ENCODE results near the gene DCAF8L1.
"Not testable (repeated sequence)": the region's sequence is repeated elsewhere in the genome, so short reads cannot be mapped to it uniquely, and the experiment has no call there.

DCAF8L1 gene

DNA sequence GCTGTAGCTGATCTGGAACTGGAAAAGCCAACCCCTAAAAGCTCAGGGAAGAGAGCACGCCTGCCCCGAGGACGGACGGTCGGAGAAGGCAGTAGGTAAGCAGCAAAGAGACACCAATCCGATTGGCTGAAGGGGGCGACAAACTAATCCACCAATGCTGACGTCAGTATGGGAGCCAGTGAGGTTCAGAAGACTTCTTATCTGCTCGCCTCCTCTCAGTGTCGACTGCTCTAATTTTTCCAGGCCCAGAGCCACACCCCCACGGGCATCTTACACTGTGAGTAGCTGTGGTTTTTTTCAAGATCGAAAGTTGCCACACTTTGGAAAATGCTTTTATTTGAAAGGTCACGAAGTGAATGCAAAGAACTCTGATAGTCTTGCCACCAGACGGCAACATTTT is at the start of gene DCAF8L1:
DCAF8L1 (minus strand) TSS at position 101 of the 400 bp plus-strand sequence. CDS start 115 bp downstream, outside the sequence.
- no peak for ATAC-seq (ENCODE audit: low read depth)
- no peaks in the 10 kb centered on the region for H3K27me3 Mint-ChIP-seq

DNA sequence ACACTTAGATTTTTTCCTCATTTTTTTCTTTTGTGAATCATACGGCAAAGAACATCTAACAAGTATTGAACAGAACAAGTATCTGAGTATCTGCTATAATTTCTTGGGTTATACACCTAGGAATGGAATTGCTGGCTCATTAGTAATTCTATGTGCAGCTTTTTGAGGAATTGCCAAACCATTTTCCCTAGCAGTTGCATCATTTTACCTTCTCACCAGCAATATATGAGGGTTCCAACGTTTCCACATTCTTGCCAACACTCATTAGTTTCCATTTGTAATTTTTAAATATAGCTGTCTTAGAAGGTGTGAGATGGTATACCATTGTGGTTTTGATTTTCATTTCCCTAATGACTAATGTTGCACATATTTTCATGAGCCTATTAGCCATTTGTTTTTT is 41.1 kb upstream of the DCAF8L1 start:
- no peak overlapping the region for H3K27ac Mint-ChIP-seq
- H3K36me3 Mint-ChIP-seq: no peaks in the 10 kb centered on the region
- ATAC-seq (ENCODE audit: low read depth) (no peak), DNase-seq (ENCODE audit: low spot score in 2 of 2) (no peak)
- peaks cover 4% of the 10 kb centered on the region for H3K9me3 Mint-ChIP-seq
- H3K4me3 Mint-ChIP-seq: no peak overlapping the region
- H3K4me1 Mint-ChIP-seq: no peaks in the 10 kb centered on the region
- H3K27me3 Mint-ChIP-seq: no peaks in the 10 kb centered on the region

More for the DNA sequence above, at the start of gene DCAF8L1:
- no peak for DNase-seq (ENCODE audit: low spot score in 2 of 2)
- H3K4me1 Mint-ChIP-seq: no peaks in the 10 kb centered on the region
- no peaks in the 10 kb centered on the region for H3K9me3 Mint-ChIP-seq
- no peak within 1 kb of the TSS for H3K27ac Mint-ChIP-seq
- no peak within 1 kb of the TSS for H3K4me3 Mint-ChIP-seq
- H3K36me3 Mint-ChIP-seq: no peaks in the 10 kb centered on the region

DNA sequence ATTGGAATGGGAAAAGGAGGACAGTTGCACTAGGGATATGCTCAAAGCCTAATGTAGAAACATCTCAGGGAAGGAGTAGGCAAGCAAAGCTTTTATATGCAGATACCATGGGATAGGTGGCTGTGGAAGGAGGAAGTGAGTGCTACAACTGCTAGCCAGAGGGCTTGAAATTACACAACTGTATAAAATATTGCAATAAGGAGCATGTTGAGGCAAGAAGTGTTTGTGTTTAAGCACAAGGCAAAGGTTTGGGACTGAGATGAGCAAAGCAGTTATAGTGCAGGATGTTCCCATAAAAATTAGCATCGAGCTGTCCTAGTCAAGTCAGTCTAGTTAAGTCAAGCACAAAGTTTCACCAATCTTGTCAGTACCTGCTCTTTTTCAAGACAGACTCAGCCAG is 35.6 kb upstream of the DCAF8L1 start:
- Mint-ChIP-seq H3K27ac (no peak overlapping the region), H3K27me3 (no peaks in the 10 kb centered on the region), H3K9me3 (no peaks in the 10 kb centered on the region), H3K36me3 (no peaks in the 10 kb centered on the region), H3K4me1 (no peaks in the 10 kb centered on the region), H3K4me3 (no peak overlapping the region)
- no peak for DNase-seq (ENCODE audit: low spot score in 2 of 2)
- ATAC-seq (ENCODE audit: low read depth): no peak

DNA sequence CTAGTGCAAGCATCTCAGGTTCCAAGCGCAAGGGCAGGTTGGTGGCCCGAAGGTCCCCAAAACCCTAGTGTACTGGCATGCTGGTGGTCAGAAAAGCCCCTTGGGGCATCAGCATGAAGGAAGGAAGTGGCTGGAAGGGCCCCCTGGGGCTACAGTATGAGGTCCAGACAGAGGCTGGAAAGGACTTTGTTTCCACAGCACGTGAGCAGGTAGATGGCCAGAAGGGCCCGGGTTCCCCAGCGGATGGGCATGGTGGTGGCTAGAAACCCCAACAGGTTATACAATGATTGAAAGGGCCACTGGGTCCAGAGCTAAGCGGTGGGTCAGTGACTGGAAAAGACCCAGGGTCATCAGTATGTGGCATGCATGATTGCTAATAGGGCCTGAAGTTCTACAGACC is 34.7 kb upstream of the DCAF8L1 start:
- DNase-seq (ENCODE audit: low spot score in 2 of 2) (no peak), ATAC-seq (ENCODE audit: low read depth) (no peak)
- H3K4me1 Mint-ChIP-seq: no peaks in the 10 kb centered on the region
- H3K4me3 Mint-ChIP-seq: no peak overlapping the region
- no peaks in the 10 kb centered on the region for H3K27me3 Mint-ChIP-seq
- H3K9me3 Mint-ChIP-seq: no peaks in the 10 kb centered on the region
- H3K36me3 Mint-ChIP-seq: no peaks in the 10 kb centered on the region
- H3K27ac Mint-ChIP-seq: no peak overlapping the region

DNA sequence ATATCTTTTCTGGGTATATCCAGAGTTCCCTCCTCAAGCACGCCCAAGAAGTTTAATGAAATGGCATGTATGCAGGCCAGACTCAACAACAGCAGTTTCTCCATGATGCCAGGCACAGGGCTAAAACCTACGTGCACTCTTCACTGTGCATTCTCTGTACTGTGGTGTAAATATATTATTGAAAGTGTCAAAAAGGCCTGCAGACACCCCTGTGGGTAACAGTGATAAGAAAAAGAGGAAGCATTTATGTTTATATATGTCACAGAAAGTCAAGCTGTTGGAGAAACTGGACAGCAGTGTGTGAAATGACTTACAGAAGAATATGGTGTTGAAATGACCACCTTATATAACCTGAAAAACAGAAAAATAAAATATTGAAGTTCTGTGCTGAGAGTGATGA is 29.6 kb upstream of the DCAF8L1 start:
- Mint-ChIP-seq H3K4me3 (no peak overlapping the region), H3K9me3 (peaks cover 3% of the 10 kb centered on the region), H3K27ac (no peak overlapping the region), H3K4me1 (no peaks in the 10 kb centered on the region), H3K27me3 (no peaks in the 10 kb centered on the region), H3K36me3 (no peaks in the 10 kb centered on the region)
- DNase-seq (ENCODE audit: low spot score in 2 of 2) (no peak), ATAC-seq (ENCODE audit: low read depth) (no peak)

DNA sequence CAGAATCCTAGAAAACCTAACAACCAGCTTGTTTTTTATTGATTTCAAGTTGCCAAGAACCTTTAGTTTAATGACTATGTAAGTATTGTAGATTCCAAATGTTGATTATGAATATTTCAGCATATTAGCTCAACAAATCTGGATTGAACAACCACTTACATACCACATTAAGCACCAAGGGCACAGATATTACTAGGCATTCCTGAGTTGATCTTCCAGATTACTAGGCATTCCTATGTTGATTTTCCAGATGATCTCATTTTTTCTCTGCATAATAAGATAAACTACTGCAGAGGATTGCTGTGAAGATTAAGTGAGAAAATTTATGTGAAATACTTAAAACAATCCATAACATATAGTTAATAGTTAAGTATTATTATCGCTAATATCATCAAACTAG is 17.4 kb upstream of the DCAF8L1 start:
- DNase-seq (ENCODE audit: low spot score in 2 of 2): no peak
- Mint-ChIP-seq H3K27ac (no peak overlapping the region), H3K4me3 (no peak overlapping the region), H3K36me3 (no peaks in the 10 kb centered on the region), H3K27me3 (no peaks in the 10 kb centered on the region), H3K4me1 (no peaks in the 10 kb centered on the region), H3K9me3 (no peaks in the 10 kb centered on the region)
- ATAC-seq (ENCODE audit: low read depth): no peak

DNA sequence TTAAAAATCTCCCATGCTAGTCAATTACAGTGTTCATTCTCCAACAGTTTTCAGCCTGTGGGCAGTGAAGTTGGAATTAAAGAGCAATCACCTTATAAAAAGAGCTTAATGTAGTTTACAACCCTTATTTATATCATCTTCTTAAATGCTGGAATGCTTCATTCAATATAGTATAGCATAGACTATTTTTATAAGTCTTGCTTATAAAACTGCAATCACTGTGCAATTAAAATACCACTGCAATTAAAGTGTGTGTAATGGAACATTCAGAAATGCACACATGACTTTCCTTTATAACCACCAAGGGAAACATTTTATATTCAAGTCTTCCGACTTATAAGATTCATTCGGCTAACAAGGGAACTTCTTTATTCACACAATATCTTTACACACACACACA is 16.4 kb upstream of the DCAF8L1 start:
- no peak for ATAC-seq (ENCODE audit: low read depth)
- Mint-ChIP-seq H3K4me1 (no peaks in the 10 kb centered on the region), H3K36me3 (no peaks in the 10 kb centered on the region), H3K9me3 (no peaks in the 10 kb centered on the region), H3K27me3 (no peaks in the 10 kb centered on the region), H3K4me3 (no peak overlapping the region), H3K27ac (no peak overlapping the region)
- DNase-seq (ENCODE audit: low spot score in 2 of 2): no peak

DNA sequence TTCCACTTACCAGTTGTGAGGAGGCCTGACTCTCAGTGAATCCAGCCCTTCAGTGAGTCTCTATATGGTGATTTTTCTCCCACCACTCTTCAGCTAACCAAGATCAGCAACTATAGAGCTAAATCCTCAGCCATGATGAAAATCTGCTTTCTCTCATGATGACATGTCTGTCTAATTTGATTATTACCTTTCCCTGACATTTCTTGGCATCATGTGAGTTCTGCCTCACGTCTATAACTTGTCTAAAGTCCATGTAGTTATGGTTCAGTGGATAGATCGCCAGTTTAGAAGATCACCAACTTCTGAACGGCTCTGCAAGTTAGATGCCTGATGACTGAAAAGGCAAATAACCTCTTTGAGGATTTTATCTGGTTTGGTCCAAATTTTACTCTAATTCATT is 14.9 kb upstream of the DCAF8L1 start:
- no peaks in the 10 kb centered on the region for H3K4me1 Mint-ChIP-seq
- H3K4me3 Mint-ChIP-seq: no peak overlapping the region
- H3K27me3 Mint-ChIP-seq: no peaks in the 10 kb centered on the region
- no peak overlapping the region for H3K27ac Mint-ChIP-seq
- no peaks in the 10 kb centered on the region for H3K36me3 Mint-ChIP-seq
- DNase-seq (ENCODE audit: low spot score in 2 of 2): no peak
- no peaks in the 10 kb centered on the region for H3K9me3 Mint-ChIP-seq
- ATAC-seq (ENCODE audit: low read depth): no peak

DNA sequence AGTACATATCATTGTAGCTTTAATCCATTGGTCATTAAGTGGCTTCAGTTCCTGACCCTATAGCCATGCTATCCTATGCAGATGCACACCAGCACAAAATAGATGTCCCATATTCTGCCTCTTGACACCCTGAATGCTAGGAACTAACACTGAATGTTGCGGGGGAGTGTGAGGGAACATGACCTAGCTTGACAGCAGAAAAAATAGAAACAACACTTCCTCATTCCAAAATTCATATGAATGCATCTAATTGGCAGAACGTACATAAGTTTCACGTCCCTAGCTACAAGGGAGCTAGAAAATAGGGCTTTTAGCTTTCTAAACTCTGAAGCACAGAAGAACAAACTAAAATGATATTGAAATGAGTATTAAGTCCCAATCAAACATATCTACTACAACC is 14.4 kb upstream of the DCAF8L1 start:
- Mint-ChIP-seq H3K9me3 (no peaks in the 10 kb centered on the region), H3K27ac (no peak overlapping the region), H3K36me3 (no peaks in the 10 kb centered on the region), H3K27me3 (no peaks in the 10 kb centered on the region), H3K4me3 (no peak overlapping the region), H3K4me1 (no peaks in the 10 kb centered on the region)
- DNase-seq (ENCODE audit: low spot score in 2 of 2): no peak
- no peak for ATAC-seq (ENCODE audit: low read depth)

DNA sequence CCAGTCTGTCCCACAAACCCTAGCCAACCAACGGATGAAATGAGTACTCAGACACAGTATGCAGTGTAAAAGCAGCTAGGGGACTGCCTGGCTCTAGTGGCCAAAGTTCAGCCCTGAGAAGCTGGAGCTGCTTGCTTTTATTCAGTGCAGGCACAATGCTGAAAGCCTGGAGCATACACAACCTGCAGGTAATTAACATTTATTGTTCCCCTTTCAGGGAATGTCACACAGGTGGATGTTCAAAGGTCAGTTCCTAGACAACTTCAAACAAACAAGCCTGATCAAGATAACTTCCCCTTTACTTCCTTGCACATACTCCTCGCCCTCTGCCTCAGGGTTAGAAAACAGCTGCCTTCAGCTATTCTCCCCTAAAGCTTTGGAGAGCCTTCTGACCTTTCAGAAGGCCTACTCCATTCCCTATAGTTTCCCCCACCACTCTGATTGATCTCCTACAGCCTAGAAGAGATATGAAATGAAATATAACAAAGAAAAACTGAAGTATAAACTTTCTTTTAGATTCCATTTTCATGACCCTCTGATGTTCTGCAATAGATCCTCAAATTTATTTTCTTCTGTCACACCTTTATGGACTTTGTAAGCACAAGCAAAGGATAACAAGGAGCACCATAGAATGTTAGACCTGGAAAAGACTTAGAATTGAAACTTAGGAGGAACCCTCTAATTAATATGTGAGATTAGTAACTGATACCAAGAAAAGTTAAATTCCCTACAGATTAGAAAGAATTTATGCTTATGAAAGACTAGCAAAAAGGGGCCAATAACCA is 6.8 kb upstream of the DCAF8L1 start:
- no peaks in the 10 kb centered on the region for H3K9me3 Mint-ChIP-seq
- H3K4me1 Mint-ChIP-seq: no peaks in the 10 kb centered on the region
- no peak overlapping the region for H3K4me3 Mint-ChIP-seq
- DNase-seq (ENCODE audit: low spot score in 2 of 2) (no peak), ATAC-seq (ENCODE audit: low read depth) (no peak)
- no peaks in the 10 kb centered on the region for H3K36me3 Mint-ChIP-seq
- H3K27me3 Mint-ChIP-seq: no peaks in the 10 kb centered on the region
- no peak overlapping the region for H3K27ac Mint-ChIP-seq

DNA sequence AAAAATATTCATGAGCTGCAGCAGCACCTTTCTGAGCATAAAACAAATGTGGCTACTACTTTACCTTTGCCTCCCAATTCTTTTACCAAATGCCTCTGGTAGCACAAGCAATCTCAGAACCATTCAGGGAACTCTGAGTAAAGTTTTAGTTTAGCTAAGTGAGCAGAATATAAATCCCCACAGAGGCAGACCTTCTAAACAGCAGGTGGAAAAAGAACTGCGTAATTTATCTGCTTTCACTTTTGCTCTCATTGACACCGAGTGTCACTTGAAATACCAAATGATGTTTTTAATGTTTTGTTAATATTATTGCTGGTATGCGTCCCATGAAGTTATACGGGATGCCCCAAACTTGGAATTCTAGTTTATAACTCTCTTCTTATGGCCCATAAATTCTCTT is 4.3 kb downstream of the DCAF8L1 start:
- not testable (repeated sequence) for H3K4me1 Mint-ChIP-seq; H3K36me3 Mint-ChIP-seq; H3K4me3 Mint-ChIP-seq; DNase-seq (ENCODE audit: low spot score in 2 of 2); H3K27ac Mint-ChIP-seq; H3K27me3 Mint-ChIP-seq; ATAC-seq (ENCODE audit: low read depth); H3K9me3 Mint-ChIP-seq

DNA sequence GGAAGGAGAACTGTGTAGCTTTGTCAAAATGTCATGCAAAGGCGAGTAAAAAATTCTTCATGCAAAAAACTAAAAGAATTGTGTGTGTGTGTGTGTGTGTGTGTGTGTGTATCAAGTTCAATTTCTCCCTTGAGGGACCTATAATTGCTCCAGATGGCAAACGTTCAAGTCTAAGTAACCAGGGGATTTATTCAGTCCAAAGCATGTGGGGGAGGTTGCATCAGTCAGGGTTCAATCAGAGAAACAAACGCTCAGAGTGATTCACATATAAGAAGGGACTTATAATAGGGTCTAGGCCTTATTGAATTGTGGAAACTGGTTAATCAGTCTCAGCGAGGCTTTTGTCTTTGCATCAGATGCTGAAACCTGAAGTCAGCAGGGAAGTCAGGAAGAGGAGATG is 5.0 kb downstream of the DCAF8L1 start:
- ATAC-seq (ENCODE audit: low read depth) (no peak), DNase-seq (ENCODE audit: low spot score in 2 of 2) (no peak)
- Mint-ChIP-seq H3K4me3 (no peak overlapping the region), H3K36me3 (no peaks in the 10 kb centered on the region), H3K4me1 (no peaks in the 10 kb centered on the region), H3K27ac (no peak overlapping the region), H3K9me3 (no peaks in the 10 kb centered on the region), H3K27me3 (no peaks in the 10 kb centered on the region)

DNA sequence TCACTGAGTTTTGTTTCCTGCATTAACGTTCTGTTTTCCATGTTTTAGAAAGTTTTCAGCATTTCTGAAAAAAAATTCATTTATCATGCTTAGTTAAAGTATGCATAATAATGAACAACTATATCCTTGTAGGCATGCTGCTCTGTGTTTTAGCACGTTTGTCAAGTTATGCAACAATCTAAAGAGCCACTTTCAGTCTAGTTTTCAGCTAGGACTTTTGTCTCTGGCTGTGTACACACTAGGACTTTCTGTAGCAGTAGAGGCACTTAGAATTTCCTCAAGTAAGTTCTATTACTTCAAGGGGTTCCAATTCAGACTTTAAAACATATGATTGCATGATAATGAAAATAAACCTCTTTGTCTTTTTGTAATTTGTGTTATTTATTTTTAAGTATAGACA is 12.4 kb downstream of the DCAF8L1 start:
- H3K4me3 Mint-ChIP-seq: no peak overlapping the region
- no peaks in the 10 kb centered on the region for H3K36me3 Mint-ChIP-seq
- no peaks in the 10 kb centered on the region for H3K9me3 Mint-ChIP-seq
- no peak overlapping the region for H3K27ac Mint-ChIP-seq
- no peak for ATAC-seq (ENCODE audit: low read depth)
- H3K4me1 Mint-ChIP-seq: no peaks in the 10 kb centered on the region
- no peak for DNase-seq (ENCODE audit: low spot score in 2 of 2)
- H3K27me3 Mint-ChIP-seq: no peaks in the 10 kb centered on the region

DNA sequence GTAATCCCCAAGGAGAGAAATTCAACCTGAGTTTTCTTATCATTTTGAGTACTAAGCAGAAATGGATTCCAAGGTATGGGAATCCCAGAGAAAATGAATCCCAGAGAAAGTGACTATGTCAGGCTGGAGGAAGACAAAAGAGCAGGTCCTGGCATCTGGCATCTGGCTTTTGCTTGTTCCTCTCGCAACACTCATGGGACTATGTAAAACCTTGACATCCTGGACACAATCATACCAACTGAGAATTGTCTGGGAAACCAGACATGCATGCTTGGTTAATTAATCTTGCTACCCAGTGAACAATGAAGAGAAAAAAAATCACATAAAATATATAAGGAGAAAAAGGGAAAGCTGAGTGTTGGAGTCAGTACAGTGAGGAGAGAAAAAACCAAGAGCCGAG is 12.9 kb downstream of the DCAF8L1 start:
- Mint-ChIP-seq H3K4me1 (no peaks in the 10 kb centered on the region), H3K4me3 (no peak overlapping the region), H3K9me3 (no peaks in the 10 kb centered on the region), H3K27ac (no peak overlapping the region), H3K27me3 (no peaks in the 10 kb centered on the region), H3K36me3 (no peaks in the 10 kb centered on the region)
- DNase-seq (ENCODE audit: low spot score in 2 of 2) (no peak), ATAC-seq (ENCODE audit: low read depth) (no peak)

DNA sequence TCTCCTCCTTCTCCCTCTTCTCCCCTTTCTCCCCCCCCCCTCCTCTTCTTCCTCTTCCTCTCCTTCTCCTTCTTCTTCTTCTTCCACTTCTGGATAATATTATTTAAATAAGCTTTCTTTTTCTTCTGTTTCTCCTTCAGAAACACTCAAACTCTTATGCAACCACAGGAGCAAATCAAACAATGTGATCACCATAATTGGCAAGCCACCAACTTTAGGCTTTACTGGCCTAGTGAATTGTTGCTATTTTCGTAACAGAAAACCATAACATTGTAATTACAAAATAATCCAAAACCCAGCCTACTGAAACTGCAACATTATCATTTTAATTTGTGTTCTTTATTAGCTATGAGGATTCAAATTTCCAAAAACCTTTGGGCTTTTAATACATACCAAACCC is 14.3 kb downstream of the DCAF8L1 start:
- H3K4me3 Mint-ChIP-seq: no peak overlapping the region
- H3K9me3 Mint-ChIP-seq: no peaks in the 10 kb centered on the region
- no peaks in the 10 kb centered on the region for H3K36me3 Mint-ChIP-seq
- no peak for ATAC-seq (ENCODE audit: low read depth)
- no peaks in the 10 kb centered on the region for H3K27me3 Mint-ChIP-seq
- no peak for DNase-seq (ENCODE audit: low spot score in 2 of 2)
- H3K27ac Mint-ChIP-seq: no peak overlapping the region
- no peaks in the 10 kb centered on the region for H3K4me1 Mint-ChIP-seq
